AG04450 (cell line): ENCODE data around the gene ERI3. TPM values are rescaled to one million over a fixed set of nuclear protein-coding genes. Genes with fewer than 3 reads are reported as not detected.
"Not testable (repeated sequence)": the region's sequence is repeated elsewhere in the genome, so short reads cannot be mapped to it uniquely, and the experiment has no call there.

Experiments used
- CTCF ChIA-PET: fragments of 300-600, 350-600 bp; formaldehyde crosslinking; extraction: SDS; loops from one replicate; lab custom pipeline; 2022; ENCODE audit warnings: antibody characterized with exemption, inconsistent platforms; lab: Charles Lee
- POLR2A ChIA-PET: fragments of 350-600 bp; formaldehyde crosslinking; extraction: SDS; loops from one replicate; lab custom pipeline; 2021; ENCODE audit warnings: antibody characterized with exemption, inconsistent platforms; lab: Yijun Ruan, JAX
- DNase-seq: peaks from one replicate; pipeline ENCODE4 v3.0.0-alpha.2; 2011; ENCODE audit warnings: low read depth, low spot score
- H3K27ac ChIP-seq: one replicate; pipeline ENCODE4 v1.5.1; 2012; ENCODE audit warnings: low read depth, low read length, control low read depth
- H3K27me3 ChIP-seq: one replicate; pipeline ENCODE4 v1.6.0; 2012; ENCODE audit warnings: low read length; ENCODE audit not compliant: control insufficient read depth, insufficient read depth
- H3K4me3 ChIP-seq: 2 replicates; pipeline ENCODE4 v1.5.1; 2011; ENCODE audit warnings: mild to moderate bottlenecking, low read depth, low read length, control low read depth
- H3K9me3 ChIP-seq: 2 replicates; pipeline ENCODE4 v1.5.1; 2012; ENCODE audit warnings: low read length; ENCODE audit not compliant: control insufficient read depth, insufficient read depth
- polyA plus RNA-seq: library from polyadenylated mRNA; depleted of rRNA; stranded (reverse); fragments of >200 nt; gene quantifications from 2 replicates; pipeline ENCODE4 v1.2.3, GENCODE V29; 2011; rRNA removed
- small RNA-seq: library from RNA; depleted of rRNA; stranded (forward); fragments of <200 nt; gene quantifications from one replicate; pipeline ENCODE3, GENCODE V24; 2012; ENCODE audit warnings: low read depth; ENCODE audit not compliant: insufficient read length
- TF ChIP-seq, protein P1 (sequence below): IDR thresholded peaks from 2 replicates; pipeline ENCODE4 v1.5.1; 2011; ENCODE audit warnings: low read depth, low read length, control low read depth, inconsistent platforms

The ERI3 gene
- polyA plus RNA-seq, 1 experiment = 46.2 TPM

DNA sequence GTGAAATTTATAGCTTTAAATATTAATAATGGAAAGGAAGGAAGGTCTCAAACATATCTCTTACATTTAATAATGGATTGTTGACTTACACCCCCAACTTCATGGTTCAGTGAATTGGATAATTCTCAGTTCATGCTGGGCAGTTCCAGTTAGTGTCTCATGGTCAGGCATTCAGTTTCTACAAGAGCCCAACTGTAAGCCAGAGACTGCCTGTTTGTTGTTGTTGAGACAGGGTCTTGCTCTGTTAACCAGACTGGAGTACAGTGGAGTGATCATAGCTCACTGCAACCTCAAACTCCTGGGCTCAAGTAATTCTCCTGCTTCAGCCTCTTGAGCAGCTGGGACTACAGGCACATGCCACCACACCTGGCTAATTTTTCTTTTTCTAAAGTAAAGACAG is 146.8 kb downstream of the ERI3 start:
- no peak for DNase-seq
- Histone ChIP-seq H3K9me3 (no peaks in the 10 kb centered on the region), H3K27me3 (peaks cover 4% of the 10 kb centered on the region), H3K27ac (no peak overlapping the region), H3K4me3 (no peak overlapping the region)
- TF ChIP-seq, protein P1, sequence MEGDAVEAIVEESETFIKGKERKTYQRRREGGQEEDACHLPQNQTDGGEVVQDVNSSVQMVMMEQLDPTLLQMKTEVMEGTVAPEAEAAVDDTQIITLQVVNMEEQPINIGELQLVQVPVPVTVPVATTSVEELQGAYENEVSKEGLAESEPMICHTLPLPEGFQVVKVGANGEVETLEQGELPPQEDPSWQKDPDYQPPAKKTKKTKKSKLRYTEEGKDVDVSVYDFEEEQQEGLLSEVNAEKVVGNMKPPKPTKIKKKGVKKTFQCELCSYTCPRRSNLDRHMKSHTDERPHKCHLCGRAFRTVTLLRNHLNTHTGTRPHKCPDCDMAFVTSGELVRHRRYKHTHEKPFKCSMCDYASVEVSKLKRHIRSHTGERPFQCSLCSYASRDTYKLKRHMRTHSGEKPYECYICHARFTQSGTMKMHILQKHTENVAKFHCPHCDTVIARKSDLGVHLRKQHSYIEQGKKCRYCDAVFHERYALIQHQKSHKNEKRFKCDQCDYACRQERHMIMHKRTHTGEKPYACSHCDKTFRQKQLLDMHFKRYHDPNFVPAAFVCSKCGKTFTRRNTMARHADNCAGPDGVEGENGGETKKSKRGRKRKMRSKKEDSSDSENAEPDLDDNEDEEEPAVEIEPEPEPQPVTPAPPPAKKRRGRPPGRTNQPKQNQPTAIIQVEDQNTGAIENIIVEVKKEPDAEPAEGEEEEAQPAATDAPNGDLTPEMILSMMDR = no peak
- ChIA-PET CTCF (no interaction called here), POLR2A (no interaction called here)

DNA sequence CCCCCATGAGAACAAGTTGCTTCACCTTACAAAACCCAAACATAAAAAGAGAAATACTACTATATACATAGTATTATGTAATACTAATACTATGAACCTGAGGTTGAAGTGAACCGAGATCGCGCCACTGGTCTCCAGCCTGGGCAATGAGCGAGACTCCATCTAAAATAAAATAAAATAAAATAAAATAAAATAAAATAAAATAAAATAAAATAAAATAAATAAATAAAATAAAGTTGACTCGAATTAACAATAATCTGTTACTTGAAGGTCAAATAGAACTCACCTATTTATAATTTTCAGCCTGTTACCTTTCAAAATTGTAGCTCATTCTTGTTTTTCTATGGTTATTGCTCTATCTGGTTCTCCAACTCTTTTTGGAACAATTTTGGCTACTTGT is 148.5 kb downstream of the ERI3 start:
- H3K27me3 ChIP-seq, DNase-seq, H3K9me3 ChIP-seq, CTCF ChIA-PET, H3K4me3 ChIP-seq, H3K27ac ChIP-seq: not testable (repeated sequence)
- POLR2A ChIA-PET = interaction anchor here (0.6 kb wide), 1 partner anchor 25 kb away, joined by 3 read pairs; no protein-coding TSS in a partner anchor

GRCh38 chr1:44200336-44200735 is 154.7 kb downstream of the ERI3 start:
- ChIA-PET POLR2A (no interaction called here), CTCF (interaction anchor here (1.0 kb wide), 1 partner anchor 17 kb away, joined by 3 read pairs; no protein-coding TSS in a partner anchor)
- Histone ChIP-seq H3K9me3 (no peaks in the 10 kb centered on the region), H3K27ac (no peak overlapping the region), H3K4me3 (no peak overlapping the region), H3K27me3 (peaks cover 3% of the 10 kb centered on the region)
- TF ChIP-seq, protein P1 = no peak
- DNase-seq = no peak

DNA sequence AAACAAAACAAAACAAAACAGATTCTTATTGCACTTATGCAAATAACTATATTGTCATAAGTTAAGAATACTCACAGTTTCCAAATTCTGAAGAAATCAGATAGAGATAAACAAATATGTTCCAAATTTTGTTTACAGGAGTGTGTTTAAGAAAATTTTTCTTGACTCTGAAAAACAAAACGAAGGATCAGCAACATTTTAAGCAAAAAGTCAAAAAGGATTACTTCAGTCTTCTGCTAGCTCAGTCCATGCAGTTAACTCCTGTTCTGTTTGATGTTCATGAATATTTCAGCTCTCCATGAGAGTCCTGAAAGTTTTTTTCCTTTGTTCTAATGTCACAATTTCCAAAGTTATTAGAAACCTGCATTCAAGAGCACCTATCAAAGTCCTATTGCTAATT is 180.4 kb downstream of the ERI3 start:
- TF ChIP-seq, protein P1 = no peak
- DNase-seq = no peak
- H3K4me3 ChIP-seq = no peak overlapping the region
- ChIA-PET CTCF (no interaction called here), POLR2A (no interaction called here)
- H3K27me3 ChIP-seq = no peaks in the 10 kb centered on the region
- H3K27ac ChIP-seq = no peak overlapping the region
- H3K9me3 ChIP-seq = peaks cover 7% of the 10 kb centered on the region; the same call in 1 of the 2 replicates

Small RNA genes within 50 kb of the gene (small RNA-seq; reads per million reads assigned to genes)
- gene AL035417.1 (not detected), gene RNU6-369P (not detected)

Other genes with a start within 250 kb of the ERI3 start
- 0.14 and 0.21 TPM in 2 replicates for gene KLF17, start 236.4 kb downstream of the ERI3 start, polyA plus RNA-seq
- gene KLF18, start 213.6 kb downstream of the ERI3 start, polyA plus RNA-seq = not detected in 2 replicates
- 27.0 and 31.5 TPM in 2 replicates for gene DMAP1, start 141.8 kb downstream of the ERI3 start, polyA plus RNA-seq
- gene RNF220, start 50.0 kb upstream of the ERI3 start, polyA plus RNA-seq = 46.4 and 48.0 TPM in 2 replicates